Stimulated activated CD8-positive, alpha-beta memory T cell treated with anti-CD3 and anti-CD28 coated beads, Interleukin-15, amount 100 ng/mL, for 4 hours (primary cell): Measurements from ENCODE around the gene ARHGAP8.
"Not testable (repeated sequence)": the region's sequence is repeated elsewhere in the genome, so short reads cannot be mapped to it uniquely, and the experiment has no call there.

Experiments
- DNase-seq, 2 donors: peaks; one replicate each; pipeline ENCODE4 v3.0.0-alpha.2; 2020; ENCODE audit warnings: low read depth in 2 of 2

The ARHGAP8 gene

DNA sequence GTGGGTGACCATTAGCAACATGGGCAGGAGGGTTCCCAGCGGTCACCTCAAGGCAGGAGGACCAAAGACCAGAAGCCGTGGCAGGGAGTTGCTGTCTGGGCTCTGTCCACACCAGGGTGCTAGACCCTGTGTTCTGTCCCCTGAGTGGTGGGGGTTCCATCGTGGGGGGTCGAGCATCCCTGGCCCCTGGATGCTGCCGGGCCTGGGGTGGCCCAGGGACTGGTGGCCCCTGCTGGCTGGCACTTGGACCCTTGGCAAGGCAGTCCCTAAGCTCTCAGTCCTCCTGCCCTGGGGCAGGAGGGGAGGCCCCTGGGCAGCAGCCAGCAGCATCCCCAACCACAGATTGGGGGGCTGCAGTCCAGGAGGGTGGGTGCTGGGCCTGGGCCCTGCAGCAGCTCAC lies 13.4 kb upstream of the ARHGAP8 start:
- no peak for DNase-seq

DNA sequence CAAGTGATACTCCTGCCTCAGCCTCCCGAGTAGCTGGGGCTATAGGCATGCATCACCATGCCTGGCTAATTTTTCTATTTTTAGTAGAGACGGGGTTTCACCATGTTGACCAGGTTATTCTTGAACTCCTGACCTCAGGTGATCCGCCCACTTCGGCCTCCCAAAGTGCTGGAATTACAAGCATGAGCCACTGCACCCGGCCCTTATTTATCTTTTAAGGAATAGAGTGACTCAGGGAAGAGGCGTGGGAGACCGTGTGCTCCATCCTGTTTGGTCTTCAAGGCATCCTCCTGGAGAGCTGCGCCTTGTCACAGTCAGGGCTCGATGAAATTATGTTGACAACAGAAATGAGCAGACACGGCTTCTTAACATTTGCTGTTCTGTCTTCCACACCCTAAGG lies 12.7 kb upstream of the ARHGAP8 start:
- not testable (repeated sequence) for DNase-seq

DNA sequence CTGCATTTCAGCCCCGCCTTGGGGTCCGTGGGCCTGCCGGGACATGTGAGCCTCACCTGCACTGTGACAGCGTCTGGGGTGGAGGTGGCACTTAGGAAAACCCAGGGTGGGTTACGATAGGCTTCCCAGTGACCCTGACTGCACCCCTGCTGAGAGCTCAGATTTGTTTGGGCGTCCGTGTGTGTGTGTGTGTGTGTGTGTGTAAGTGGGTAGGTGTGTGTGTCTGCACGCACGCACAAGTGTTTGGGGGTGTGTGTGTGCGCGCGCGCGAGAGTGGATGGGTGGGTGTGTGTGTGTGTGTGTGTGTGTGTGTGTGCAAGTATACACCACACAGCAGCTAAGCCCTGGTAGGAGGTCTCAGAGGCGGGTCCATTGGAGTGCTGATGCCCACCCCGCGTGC lies 12.1 kb upstream of the ARHGAP8 start:
- no peak for DNase-seq

DNA sequence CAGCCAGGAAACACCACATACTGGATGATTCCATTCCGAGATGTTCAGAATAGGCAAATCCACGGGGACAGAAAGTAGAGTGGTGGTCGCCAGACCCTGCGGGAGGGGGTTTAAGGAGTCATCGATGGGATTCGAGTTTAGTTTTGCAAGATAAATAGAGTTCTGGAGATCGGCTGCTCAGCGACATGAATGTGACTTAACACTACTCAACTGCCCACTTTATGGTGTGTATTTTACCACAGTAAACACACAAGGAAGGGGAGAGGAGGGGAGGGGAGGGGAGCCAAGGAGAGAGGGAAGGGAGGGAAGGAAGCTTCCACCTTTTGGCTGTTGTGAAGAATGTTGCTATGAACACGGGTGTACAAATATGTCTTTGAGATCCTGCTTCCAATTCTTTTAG lies 10.4 kb upstream of the ARHGAP8 start:
- DNase-seq: no peak

DNA sequence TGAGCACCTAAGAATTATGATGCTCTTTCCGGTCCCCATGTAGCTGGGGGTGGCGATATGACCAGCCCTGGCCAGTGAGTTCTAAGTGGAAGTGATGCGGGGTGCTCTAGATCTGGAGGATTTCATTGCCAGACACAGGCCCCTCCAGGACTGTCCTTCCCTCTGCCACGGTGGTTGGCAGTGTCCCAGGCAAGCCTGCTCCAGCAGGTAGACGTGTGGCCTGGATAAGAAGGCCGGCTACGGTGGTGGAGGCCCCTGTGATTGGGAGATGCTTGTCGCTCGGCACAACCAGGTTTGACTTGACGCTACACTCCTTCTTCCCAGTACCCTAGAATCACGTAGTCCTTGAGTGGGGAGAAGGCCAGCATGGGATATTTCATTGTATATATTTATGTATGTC lies 9.1 kb upstream of the ARHGAP8 start:
- DNase-seq: no peak

DNA sequence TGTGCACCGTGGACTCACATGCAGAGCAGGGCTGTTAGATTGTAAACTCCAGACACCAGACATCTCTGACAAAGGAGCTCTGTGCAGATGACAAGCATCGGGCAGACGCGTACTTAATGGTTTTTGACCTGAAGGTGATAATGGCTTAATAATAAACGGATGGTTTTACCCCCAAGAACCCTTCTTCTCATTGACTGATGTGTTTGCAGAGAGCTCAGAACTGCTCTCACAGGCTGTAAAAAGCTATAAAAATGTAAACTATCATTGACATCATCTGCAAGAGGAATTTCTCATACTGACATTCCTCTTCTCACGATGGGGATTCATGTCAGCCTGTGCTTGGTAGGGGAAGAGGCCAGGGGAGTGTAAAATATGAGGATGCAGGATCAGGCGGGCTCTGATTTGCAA lies 8.6 kb upstream of the ARHGAP8 start:
- no peak for DNase-seq

DNA sequence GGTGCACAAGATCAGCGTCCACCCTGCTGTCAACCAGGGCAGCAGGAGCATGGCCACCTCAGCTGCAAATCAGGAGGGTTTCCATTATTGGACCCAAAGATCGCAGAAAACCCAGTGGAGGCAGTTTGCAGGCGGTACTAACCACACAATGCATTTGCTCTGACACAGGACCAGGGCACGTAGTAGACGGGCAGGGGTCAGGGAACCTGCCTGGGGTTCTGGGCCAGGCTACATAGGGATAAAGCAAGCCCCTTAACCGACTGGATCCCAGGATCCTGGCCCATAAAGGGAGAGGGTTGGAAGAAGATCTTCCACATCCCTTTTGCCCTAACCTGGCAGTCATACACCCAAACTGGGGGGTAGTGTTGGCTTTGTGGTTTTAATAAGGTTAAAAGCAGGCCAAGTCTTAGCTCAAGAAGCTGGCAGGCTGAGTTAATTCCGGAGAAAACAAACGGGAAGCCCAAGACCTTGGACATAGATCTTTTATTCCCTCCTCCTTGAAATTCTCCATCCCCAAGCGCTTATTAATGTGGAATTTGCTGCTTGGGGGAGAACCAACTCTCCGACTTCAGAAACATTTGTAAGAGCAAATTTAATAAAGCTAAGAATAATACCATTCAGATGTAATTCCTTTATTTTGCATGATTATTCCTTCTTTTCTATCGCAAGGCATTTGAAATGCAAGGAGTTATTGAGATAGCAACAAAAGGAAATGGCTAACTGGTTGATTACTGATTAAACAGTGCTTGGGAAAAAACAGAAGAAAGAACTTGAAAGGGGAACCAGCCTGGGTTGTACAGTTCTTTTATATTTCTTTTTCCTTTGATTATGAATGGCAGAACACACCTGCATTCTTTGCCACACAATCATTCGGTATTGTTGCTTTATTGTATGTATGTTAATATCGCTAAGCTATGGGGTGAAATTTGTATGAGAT lies 6.3 kb upstream of the ARHGAP8 start:
- DNase-seq: no peak

DNA sequence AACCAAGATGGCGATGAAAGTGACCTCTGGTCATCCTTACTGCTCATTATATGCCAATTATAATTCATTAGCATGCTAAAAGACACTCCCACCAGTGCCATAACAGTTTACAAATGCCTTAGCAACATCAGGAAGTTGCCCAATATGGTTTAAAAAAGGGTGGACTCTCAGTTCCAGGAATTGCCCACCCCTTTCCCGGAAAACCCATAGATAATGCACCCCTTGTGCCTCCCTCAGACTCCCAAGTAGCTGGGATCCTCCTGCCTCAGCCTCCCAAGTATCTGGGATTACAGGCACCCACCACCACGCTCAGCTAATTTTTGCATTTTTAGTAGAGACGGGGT lies 4.6 kb upstream of the ARHGAP8 start:
- not testable (repeated sequence) for DNase-seq

DNA sequence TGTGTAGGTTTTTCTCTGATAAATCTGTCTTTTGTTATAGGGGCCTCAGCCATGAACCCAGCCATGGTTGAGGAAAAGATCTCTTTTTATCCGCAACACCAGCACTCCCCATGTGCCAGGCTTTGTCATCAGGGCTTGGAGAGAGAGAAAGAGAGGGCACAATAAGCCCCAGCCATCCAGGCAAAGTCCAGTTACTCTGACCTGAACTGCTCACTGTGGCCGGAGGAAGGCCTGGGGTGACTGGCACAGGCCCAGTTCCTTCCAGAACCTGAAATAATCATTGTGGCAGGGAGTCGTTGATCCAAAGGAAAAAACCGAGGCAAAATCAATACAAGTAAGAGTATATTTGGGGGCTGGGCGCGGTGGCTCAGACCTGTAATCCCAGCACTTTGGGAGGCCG lies 3.9 kb upstream of the ARHGAP8 start:
- DNase-seq: no peak

DNA sequence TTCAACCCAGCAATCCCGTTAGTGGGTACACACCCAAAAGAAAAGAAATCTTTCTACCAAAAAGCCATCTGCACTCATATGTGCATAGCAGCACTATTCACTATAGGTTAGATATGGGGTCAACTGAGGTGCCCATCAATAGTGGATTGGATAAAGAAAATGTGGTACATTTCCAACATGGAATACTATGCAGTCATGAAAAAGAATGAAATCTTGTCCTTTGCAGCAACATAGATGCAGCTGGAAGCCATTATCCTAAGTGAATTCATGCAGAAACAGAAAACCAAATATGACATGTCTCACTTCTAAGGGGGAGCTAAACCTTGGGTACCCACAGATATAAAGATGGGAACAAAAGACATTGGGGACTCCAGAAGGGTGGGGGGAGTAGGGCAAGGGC lies 1.9 kb upstream of the ARHGAP8 start:
- no peak for DNase-seq

DNA sequence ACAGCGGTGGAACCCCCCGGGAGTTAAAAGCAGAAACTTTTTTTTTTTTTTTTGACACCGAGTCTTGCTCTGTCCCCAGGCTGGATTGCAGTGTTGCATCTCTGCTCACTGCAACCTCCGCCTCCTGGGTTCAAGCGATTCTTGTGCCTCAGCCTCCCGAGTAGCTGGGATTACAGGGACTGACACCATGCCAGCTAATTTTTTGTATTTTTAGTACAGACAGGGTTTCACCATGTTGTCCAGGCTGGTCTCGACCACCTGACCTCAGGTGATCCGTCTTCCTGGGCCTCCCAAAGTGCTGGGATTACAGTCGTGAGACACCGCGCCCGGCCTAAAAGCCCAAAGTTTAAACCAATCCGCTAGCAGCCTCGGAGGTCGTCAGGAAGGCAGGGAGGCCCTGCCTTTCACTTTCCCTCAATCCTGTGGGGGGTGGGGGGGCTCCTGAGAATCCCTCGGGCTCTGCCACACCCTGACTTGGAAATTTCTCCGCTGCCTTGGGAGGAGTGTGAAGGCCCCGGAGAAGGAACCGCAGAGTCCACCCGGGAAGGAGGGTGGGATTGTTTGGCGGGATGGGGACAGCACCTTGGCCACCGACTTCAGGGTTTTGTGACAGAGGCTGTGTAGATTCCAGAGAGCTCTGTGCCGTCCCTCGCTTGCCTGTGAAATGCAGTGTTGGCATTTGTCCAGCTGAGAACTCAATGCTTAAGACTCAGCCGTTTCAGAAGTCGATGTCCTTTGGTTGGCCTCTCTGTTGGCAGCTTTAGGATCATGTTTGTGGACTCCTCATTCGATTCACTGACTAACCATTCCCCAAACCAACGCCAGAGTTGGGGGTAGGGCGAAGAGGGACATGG lies 1.0 kb downstream of the ARHGAP8 start:
- DNase-seq: no peak

DNA sequence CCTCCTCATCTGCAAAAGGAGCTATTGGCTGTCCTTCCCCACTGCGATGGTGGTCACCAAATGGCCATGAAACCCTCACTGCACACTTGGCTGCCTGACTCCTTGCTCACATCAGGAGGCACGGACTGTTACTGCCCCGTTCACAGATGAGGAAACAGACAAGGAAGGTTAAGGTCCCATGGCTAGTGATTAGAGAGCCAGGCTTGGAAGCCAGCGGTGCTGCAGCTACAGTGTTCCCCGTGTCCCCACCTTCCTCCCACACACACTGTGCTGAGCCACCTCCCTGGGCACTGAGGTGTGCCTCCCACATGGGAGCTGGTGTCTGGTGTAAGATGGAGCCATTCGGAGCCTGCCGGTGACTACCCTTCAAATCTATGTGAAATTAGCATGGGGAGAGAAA lies 2.6 kb downstream of the ARHGAP8 start:
- no peak for DNase-seq

DNA sequence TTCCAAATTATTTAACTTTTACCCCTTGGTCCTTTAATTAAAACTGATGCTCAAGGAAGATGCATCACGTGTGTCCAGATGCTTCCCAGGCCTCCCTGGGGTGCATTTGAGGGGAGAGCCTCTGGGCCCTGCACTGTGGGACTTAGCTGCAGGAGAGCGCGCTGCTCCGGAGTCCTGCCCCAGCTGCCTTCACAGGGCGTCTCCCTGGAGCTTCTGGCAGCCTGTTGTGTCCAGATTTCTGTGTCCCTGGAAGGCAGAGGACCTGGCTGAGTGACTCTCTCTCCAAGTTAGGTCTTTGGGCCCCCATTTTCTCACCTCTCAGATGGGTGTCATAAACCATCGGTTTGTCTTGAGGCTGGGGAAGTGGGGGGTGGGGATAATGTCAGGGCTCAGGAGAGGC lies 3.0 kb downstream of the ARHGAP8 start:
- no peak for DNase-seq

DNA sequence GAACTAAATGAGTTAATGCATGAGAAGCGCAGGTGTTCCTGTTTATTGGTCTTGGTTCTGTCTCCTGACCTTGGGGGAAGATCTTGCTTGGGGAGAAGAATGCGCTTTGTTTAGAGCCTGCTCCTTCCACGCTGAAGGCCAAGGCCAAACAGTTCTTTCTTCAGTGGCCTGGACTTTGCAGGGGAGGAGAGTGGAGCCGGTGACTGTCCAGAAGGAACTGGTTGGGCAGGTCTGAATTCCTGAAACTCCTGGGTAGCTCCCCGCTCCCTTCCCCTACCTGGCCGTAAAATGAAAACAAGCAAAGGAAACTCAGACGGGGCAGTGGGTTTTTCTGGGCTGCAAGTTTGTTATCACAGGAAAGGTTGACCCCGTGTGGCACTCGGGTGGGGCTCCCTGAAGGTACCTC lies 3.6 kb downstream of the ARHGAP8 start:
- DNase-seq: no peak

DNA sequence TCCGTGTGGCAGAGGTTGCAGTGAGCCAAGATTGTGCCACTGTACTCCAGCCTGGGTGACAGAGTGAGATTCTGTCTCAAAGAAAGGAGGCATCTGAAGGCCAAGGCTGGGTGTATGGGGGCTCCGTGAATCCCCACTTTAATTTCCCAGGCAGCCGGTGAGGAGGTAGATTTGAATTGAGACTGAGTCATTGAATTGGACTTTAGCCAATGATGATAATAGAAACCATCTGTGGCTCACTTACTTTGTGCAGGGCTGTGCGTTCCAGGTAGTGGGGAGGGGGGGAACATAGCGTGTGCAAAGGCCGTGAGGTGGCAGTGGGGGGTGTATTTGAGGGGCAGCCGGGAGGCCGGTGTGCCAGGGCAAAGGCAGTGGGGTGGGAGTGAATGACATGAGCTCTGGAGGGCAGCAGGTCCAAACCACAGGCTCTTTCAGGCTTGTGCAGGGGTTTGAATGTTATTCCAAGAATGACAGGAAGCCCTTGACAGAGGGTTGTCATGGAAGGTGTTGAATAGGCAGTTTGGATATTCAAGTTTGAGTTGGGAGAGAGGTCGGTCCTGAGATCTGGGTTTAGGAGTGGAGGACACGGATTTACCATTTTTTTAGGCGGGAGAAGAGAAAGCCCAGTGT lies 6.1 kb downstream of the ARHGAP8 start:
- DNase-seq: no peak

DNA sequence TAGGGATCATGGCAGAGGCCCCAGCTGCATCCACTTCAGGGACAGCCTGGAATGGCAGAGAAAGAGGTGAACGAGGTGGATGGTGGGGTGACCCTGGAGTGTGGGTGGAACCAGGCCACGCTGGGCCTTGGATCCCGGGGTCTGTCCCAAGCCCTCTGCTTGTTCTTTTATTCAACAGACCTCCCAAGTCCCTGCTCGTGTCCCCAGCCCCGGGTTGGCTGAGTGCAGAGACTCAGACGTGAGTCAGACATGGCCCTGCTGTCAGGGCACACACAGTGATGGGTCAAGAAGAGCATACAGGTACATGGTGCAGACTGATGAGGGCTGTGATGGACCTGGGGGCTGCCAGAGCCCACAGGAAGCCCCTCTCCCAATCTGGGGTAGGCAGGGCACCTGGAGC lies 6.6 kb downstream of the ARHGAP8 start:
- no peak for DNase-seq

DNA sequence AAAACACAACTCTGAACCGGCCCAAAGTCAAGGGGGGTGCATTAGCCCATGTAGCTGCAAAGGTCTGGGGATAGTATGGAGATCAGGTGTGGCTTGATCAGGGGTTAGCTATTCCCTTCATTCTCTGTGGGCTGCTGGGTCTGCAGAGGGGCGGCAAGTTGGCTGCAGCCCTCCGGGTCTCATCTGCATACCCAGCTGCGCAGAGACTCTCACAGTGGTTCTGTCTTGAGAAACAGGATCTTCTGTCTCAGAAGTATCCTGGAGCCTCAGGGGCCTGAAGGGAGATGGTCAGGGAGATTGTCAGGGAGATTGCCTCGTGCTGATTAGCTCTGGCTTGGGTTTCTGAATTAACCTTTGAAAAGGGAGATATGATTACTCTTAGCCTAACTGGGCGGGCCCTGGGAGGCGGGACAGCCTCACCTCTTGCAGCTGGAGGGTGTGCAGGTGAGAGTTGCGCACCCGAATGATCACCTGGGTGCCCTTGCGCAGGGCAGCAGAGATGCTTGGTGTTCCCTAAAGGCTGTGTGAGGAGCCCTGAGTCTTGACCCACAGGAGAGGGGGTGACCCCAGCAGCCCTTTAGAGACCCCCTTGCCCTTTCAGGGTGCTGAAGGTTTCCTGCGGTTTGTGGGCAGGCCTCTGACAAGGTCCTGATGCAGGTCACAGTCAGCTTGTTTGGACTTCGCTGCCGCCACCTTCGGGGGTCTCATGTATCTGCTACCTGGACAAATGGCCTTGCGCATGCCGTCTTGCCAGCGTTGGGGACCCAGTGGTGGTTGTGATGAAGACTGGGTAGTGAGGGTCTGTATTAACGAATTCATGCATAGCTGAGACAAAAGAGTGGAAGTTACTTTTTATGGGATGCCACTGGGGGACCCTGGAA lies 7.3 kb downstream of the ARHGAP8 start:
- DNase-seq: no peak

DNA sequence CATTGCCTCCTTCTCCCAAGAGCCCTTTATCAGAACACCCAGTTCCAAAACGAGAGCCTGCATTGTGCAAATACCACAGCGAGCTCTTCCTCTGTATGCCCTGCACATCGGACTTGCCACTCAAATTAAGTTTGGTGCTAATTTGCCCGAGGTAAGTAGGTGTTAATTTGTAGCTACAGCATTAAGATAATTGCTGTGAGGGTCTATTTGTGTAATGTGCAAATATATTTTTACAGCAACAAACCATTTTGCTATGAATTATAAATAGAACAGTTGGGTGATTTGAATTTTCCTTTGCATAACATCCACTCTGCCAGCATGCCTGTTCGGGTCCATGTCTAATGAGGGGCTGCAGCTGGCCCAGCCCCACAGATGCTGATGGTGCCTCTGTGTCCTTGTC lies 8.1 kb downstream of the ARHGAP8 start:
- DNase-seq: no peak

DNA sequence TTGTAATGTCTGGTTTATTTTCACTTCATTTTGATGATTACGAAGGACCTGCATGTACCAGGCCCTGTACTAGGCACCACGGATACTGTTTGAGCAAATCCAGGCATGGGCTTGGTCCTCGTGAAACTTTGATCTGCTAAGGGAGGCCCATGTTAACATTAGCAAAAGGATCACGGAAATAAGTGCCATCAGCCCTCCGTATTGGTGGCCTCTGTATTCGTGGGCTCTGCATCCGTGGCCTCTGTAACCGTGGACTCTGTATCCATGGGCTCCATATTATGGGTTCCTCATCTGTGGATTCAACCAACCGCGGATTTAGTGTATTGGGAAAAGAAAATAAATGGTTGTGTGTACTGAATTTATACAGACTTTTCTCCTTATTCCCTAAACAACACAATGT lies 8.7 kb downstream of the ARHGAP8 start:
- DNase-seq: no peak

DNA sequence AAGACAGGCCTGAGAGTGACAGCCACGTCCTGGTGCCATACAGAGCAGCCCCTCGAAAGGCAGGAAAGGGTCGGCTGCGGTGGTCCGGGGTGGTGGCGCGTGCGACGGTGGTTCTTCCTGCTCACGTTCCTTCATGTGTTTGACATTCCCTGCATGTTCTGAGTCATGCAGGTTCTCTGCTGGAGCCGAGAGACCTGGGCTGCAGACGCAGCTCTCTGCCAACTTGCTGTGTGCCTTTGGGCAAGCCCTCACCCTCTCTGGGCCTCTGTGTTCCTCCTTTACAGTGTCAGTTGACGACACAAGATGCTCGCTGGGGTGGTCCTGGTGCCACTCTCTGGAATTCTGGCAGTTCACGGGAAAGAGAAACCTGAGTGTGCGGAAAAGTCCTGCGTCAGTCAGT lies 12.0 kb downstream of the ARHGAP8 start:
- no peak for DNase-seq

DNA sequence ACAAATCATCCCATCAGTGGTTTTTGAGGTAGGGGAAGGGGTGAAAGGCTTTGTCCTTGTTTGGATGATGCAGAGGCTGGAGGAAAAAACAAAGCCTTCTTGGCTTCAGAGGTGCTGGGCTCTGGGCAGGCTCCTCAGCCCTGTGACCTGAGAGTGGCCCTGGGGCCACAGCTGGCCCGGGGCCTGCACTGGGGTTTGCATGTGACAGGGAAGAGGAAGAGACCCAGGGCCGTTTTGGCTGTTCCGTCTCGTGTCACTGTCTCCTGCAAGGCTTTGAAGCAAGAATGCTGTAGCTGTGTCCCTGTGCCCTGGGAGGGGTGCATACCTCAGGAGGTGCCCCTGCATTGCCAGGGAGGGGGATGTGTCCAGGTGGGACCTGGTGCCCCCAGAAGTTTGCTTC lies 12.6 kb downstream of the ARHGAP8 start:
- DNase-seq: no peak
